ENCODE data around the gene MAGEF1.

The MAGEF1 gene

GRCh38 chr3:184694133-184694665 lies 17.7 kb downstream of the MAGEF1 start:
- H3K4me3 ChIP-seq (IDR thresholded peaks at IDR 0.05; ENCODE audit: insufficient read depth, low read depth, low read length), result no peak overlapping the region
- H4K20me1 ChIP-seq (ENCODE audit: insufficient read depth), result no peaks in the 10 kb centered on the region
- H3K4me2 ChIP-seq, result no peak overlapping the region
- no peaks in the 10 kb centered on the region for H3K4me1 ChIP-seq (ENCODE audit: low read depth, poor library complexity, severe bottlenecking)
- no peak overlapping the region for H3K27ac ChIP-seq
- TF ChIP-seq CTCF (conservative IDR thresholded peaks at IDR 0.05; ENCODE audit: low read depth, low read length), result no peak
- H3K27me3 ChIP-seq (ENCODE audit: insufficient read depth, low read depth), result no peaks in the 10 kb centered on the region
- no peaks in the 10 kb centered on the region for H3K79me2 ChIP-seq (ENCODE audit: insufficient read depth, low read depth)
- no peaks in the 10 kb centered on the region for H3K36me3 ChIP-seq (ENCODE audit: insufficient read depth)
- H3K9ac ChIP-seq, result no peak overlapping the region
- H2AFZ ChIP-seq (ENCODE audit: low read depth), result no peak overlapping the region

GRCh38 chr3:184693011-184693975 lies 18.6 kb downstream of the MAGEF1 start:
- no peaks in the 10 kb centered on the region for H3K4me1 ChIP-seq (ENCODE audit: low read depth, poor library complexity, severe bottlenecking)
- no peak overlapping the region for H3K9ac ChIP-seq
- H3K36me3 ChIP-seq (ENCODE audit: insufficient read depth), result no peaks in the 10 kb centered on the region
- no peak overlapping the region for H2AFZ ChIP-seq (ENCODE audit: low read depth)
- no peaks in the 10 kb centered on the region for H3K79me2 ChIP-seq (ENCODE audit: insufficient read depth, low read depth)
- no peaks in the 10 kb centered on the region for H3K27me3 ChIP-seq (ENCODE audit: insufficient read depth, low read depth)
- no peak for TF ChIP-seq CTCF (conservative IDR thresholded peaks at IDR 0.05; ENCODE audit: low read depth, low read length)
- no peak overlapping the region for H3K4me3 ChIP-seq (IDR thresholded peaks at IDR 0.05; ENCODE audit: insufficient read depth, low read depth, low read length)
- H3K4me2 ChIP-seq, result no peak overlapping the region
- no peak overlapping the region for H3K27ac ChIP-seq
- no peaks in the 10 kb centered on the region for H4K20me1 ChIP-seq (ENCODE audit: insufficient read depth)

GRCh38 chr3:184691397-184692231 lies 20.2 kb downstream of the MAGEF1 start:
- Histone ChIP-seq H3K4me3 (IDR thresholded peaks at IDR 0.05; ENCODE audit: insufficient read depth, low read depth, low read length) (no peak overlapping the region), H3K27me3 (ENCODE audit: insufficient read depth, low read depth) (no peaks in the 10 kb centered on the region), H3K36me3 (ENCODE audit: insufficient read depth) (no peaks in the 10 kb centered on the region), H3K4me2 (no peak overlapping the region), H4K20me1 (ENCODE audit: insufficient read depth) (no peaks in the 10 kb centered on the region), H3K27ac (no peak overlapping the region), H3K79me2 (ENCODE audit: insufficient read depth, low read depth) (no peaks in the 10 kb centered on the region), H2AFZ (ENCODE audit: low read depth) (no peak overlapping the region), H3K9ac (no peak overlapping the region), H3K4me1 (ENCODE audit: low read depth, poor library complexity, severe bottlenecking) (no peaks in the 10 kb centered on the region)
- no peak for TF ChIP-seq CTCF (conservative IDR thresholded peaks at IDR 0.05; ENCODE audit: low read depth, low read length)

- Histone ChIP-seq H3K79me2 (ENCODE audit: insufficient read depth, low read depth) (no peaks in the 10 kb centered on the region), H3K4me3 (IDR thresholded peaks at IDR 0.05; ENCODE audit: insufficient read depth, low read depth, low read length) (no peak overlapping the region), H3K27ac (no peak overlapping the region), H3K4me1 (ENCODE audit: low read depth, poor library complexity, severe bottlenecking) (no peaks in the 10 kb centered on the region), H3K9ac (no peak overlapping the region), H4K20me1 (ENCODE audit: insufficient read depth) (no peaks in the 10 kb centered on the region), H2AFZ (ENCODE audit: low read depth) (no peak overlapping the region), H3K27me3 (ENCODE audit: insufficient read depth, low read depth) (no peaks in the 10 kb centered on the region), H3K4me2 (no peak overlapping the region), H3K36me3 (ENCODE audit: insufficient read depth) (no peaks in the 10 kb centered on the region)
- TF ChIP-seq CTCF (conservative IDR thresholded peaks at IDR 0.05; ENCODE audit: low read depth, low read length), result no peak
These were observed 21.5 kb downstream of the MAGEF1 start for GRCh38 chr3:184690192-184690883.
